ENCODE results near the gene SAPCD2. TPM values are rescaled to one million over a fixed set of nuclear protein-coding genes. Genes with fewer than 3 reads are reported as not detected.
A peak's percentile ranks its signal among the peaks of the same experiment; 100 is the strongest.

Gene SAPCD2
- polyA plus RNA-seq, 5 donors: 8.9 to 13.7 (median 10.3) TPM

GRCh38 chr9:137108608-137109249 lies 38.4 kb upstream of the SAPCD2 start:
- no peak for DNase-seq

DNA sequence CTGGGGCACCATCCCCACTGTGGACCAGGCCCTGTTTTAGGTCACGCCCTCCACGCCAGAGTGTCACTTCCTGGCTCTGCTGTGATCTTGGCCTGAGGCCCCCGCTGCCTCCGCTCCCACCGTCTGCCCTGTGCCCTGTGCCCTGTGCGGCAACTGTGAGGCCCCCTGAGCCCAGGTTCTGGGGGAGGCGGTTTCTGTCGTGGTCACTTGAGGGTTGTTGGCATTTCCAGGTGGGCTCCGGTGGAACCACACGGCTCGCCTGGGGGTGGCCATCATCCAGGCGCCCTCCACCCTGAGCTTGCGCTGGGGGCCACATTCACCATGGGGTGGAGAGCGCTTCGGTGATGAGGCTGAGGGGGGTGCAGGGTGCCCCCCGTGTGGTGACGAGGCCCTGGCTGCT lies 37.6 kb upstream of the SAPCD2 start:
- DNase-seq: no peak

DNA sequence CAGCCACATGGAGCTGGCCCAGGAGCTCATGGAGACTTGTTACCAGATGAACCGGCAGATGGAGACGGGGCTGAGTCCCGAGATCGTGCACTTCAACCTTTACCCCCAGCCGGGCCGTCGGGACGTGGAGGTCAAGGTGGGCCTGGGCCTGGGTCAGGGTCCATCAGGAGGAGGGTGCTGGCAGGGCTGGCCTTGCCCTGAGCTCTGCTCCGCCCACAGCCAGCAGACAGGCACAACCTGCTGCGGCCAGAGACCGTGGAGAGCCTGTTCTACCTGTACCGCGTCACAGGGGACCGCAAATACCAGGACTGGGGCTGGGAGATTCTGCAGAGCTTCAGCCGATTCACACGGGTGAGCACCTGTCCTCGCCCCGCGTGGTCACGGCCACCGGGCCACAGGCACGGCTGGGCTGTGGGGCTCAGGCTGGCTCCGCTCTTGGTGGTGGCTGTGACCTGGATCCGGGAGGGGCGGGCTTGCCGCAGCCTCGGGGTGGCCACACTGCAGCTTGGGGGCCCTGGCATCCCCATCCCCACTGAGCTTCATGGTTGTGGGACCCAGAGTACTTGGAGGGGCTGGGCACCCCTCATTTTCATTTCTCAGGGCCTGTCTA lies 37.1 kb upstream of the SAPCD2 start:
- no peak for DNase-seq

DNA sequence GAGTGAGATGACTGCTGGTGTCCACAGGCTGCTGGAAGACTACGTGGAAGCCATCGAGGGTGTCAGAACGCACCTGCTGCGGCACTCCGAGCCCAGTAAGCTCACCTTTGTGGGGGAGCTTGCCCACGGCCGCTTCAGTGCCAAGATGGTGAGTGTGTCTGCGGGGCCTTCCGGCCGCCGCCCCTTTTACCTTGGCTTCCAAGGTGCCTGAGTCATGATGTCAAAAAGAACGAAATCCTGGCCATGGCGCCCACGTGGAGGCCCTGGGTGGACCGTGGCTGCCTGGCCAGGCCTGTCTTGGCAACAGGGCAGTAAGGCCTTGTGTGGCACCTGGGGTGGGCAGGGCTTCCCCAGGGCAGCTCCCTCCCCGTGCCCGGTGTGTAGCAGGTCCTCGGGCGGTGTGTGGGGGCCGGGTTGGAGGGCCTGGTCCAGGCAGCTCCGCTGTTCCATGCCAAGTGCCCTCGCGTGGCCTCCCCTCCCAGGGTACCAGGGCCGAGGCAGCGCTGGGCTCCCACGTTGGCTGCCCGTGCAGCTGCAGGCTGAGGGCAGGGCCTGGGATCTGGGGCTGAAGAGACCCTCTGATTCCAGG lies 36.4 kb upstream of the SAPCD2 start:
- no peak for DNase-seq

GRCh38 chr9:137105814-137106661 lies 35.7 kb upstream of the SAPCD2 start:
- no peak for DNase-seq

DNA sequence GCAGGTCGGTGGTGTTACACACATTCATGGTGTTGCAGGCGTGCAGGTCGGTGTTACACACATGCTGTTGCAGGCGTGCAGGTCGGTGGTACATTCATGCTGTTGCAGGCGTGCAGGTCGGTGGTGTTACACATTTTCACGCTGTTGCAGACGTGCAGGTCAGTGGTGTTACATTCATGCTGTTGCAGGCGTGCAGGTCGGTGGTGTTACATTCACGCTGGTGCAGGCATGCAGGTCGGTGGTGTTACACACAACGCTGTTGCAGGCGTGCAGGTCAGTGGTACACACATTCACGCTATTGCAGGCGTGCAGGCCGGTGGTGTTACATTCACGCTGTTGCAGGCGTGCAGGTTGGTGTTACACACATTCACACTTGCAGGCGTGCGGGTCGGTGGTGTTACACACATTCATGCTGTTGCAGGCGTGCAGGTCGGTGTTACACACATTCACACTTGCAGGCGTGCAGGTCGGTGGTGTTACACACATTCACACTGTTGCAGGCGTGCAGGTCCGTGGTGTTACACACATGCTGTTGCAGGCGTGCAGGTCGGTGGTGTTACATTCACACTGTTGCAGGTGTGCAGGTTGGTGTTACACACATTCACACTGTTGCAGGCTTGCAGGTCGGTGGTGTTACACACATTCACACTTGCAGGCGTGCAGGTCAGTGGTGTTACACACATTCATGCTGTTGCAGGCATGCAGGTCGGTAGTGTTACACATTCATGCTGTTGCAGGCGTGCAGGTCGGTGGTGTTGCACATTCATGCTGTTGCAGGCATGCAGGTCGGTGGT lies 33.0 kb upstream of the SAPCD2 start:
- no peak for DNase-seq

DNA sequence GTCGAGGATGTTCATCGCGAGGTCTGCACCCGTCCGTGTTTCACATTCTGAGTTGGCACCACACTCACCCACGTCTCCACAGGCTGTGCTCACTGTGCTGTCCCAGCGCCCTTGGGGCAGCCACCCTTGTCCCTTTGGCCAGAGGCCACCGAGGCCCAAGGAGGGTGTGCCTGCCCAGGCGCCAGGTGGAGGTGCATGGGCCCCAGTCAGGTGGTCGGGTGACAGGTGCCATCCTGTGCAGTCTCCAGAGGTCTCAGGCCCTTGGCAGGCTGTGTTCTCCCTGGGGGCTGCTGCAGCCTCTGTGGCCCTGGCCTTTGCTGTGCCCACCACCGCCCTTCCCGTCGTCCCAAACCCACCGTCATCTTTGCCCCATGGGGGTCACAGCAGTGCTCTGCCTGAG lies 28.9 kb upstream of the SAPCD2 start:
- no peak for DNase-seq

DNA sequence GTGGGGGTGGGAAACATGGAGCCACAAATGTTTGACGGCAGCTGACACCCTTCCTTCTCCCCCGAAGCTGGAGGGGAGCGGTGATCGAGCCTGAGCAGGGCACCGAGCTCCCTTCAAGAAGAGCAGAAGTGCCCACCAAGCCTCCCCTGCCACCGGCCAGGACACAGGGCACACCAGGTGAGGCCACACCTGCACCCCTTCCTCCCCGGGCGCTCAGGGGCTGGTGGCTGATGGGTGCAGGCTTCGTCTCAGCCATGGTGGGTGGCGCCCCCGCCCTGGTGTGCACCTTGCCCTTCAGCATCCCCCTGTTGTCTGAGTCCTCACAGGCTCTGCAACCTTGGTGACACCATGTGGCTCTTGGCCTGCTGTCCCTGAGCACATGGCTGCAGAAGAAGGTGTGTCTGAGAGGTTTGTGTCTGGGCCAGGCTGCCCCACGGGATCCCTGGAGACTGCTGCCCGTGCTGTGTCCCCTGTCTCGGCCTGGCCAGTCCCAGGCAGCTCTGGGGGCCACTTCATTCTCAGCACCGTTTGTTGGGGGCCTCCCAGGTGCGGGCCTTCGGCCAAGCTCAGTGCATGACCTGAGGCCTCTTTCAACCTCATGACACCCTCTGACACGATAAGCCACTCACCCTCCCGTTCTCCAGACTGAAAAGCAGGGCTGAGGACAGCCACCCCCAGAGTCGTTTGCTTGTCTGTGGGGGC lies 27.6 kb upstream of the SAPCD2 start:
- DNase-seq: no peak

GRCh38 chr9:137096785-137097546 lies 26.6 kb upstream of the SAPCD2 start:
- DNase-seq: no peak

DNA sequence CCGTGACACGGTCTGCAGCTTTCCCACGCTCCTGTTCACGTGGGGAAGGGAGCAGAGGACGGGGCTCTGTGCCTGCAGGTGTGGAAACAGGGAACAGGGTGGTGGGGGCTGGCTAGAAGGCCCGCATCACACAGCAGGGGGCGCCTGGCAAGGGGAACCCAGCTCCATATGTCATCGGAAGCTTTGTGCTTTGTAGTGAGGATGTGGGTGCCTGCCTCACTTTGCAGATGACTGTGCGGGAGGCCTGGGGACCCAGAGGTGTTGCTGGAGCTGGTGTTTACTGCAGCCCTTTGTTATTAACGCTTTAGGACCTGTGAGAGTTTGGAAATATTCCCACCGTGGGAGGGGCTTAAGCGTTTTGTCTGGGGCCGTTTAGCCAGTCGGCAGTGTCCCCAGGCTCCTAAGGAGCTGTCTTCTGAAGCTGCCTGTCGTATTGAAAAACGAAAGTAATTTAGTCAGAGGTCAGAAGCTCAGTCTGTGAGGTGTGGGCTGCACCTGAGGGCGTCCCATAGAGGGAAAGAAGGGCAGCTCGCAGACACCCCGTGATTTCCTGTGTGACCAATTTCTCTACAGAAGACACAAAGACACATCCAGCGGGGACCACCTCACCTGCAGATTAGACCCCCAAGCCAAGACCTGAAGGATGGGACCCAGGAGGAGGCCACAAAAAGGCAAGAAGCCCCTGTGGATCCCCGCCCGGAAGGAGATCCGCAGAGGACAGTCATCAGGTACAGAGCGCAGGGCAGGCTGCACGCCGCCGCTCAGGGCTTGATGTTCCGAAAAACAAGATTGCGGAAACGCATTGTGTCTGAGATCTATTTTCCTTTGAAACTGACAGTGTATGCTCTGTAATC lies 25.5 kb upstream of the SAPCD2 start:
- no peak for DNase-seq

- DNase-seq: no peak
Measured at GRCh38 chr9:137089232-137089947, 19.0 kb upstream of the SAPCD2 start.

DNA sequence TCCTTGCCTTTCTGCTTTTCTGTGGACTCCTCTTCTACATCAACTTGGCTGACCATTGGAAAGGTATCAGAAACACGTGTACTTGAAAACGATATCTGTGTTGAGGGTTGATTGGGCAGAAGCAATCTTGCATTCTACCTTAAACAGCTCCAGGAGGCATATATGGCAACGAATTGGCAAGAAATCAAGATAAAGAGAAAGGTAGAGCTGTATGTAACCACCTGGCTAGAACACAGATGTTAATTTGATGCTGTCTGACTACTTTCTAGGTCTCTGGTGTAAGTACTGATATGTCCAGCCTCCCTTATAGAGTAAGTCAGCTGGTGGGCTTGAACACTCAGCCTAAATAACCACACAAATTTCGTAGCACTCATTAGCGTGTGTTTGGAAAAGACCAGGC lies 17.8 kb upstream of the SAPCD2 start:
- no peak for DNase-seq

- no peak for DNase-seq
Measured at GRCh38 chr9:137087409-137087925, 17.1 kb upstream of the SAPCD2 start.

- peak; percentile 99 for DNase-seq
Measured at GRCh38 chr9:137086531-137087408, 16.4 kb upstream of the SAPCD2 start, which contains the start of gene MAN1B1. MAN1B1 (plus strand) TSS chr9:137086985; CDS start chr9:137087000, 15 bp downstream.

- peak in 1 of 2 donors; percentile 27 for DNase-seq
Measured at GRCh38 chr9:137085920-137086530, 15.7 kb upstream of the SAPCD2 start.

GRCh38 chr9:137084526-137084925 lies 14.2 kb upstream of the SAPCD2 start:
- DNase-seq: no peak
